Measurements from ENCODE around the gene KRT34. TPM values are rescaled to one million over a fixed set of nuclear protein-coding genes. Genes with fewer than 3 reads are reported as not detected.

KRT34 gene
- total RNA-seq, 1 experiment from 2014 or later, result not detected

- no peaks in the 10 kb centered on the region for H3K27me3 ChIP-seq (ENCODE audit: insufficient read depth, low read length)
- H3K9ac ChIP-seq (ENCODE audit: low read length), result no peak overlapping the region
- H3K4me2 ChIP-seq (ENCODE audit: low read length), result no peak overlapping the region
- TF ChIP-seq YY1 (IDR thresholded peaks at IDR 0.05; ENCODE audit: extremely low read depth, insufficient replicate concordance, low read depth, low read length), result no peak
- H3K27ac ChIP-seq (ENCODE audit: low read depth, low read length), result no peak overlapping the region
- no peak for ATAC-seq
- H3K4me1 ChIP-seq (ENCODE audit: control insufficient read depth in 1 of 2, insufficient read depth in 2 of 2, low read length in 2 of 2), result peaks cover 2 to 17% of the 10 kb centered on the region in 2 experiments; a peak in 2 of 4 replicates
- CTCF ChIA-PET, result no interaction called here
- intact Hi-C loops (cut with micrococcal nuclease), result no loop called here
- H3K9me2 ChIP-seq (ENCODE audit: insufficient read depth), result no peaks in the 10 kb centered on the region
- no peaks in the 10 kb centered on the region for H3K79me2 ChIP-seq (ENCODE audit: insufficient read depth, low read length)
- peaks cover 4 to 12% of the 10 kb centered on the region in 2 experiments; a peak in 1 of 4 replicates for H3K9me3 ChIP-seq (ENCODE audit: control insufficient read depth in 1 of 2, insufficient read depth in 1 of 2, low read depth in 1 of 2, low read length in 2 of 2)
- H2AFZ ChIP-seq (ENCODE audit: low read depth, low read length, poor library complexity, severe bottlenecking), result no peak overlapping the region
- POLR2A ChIA-PET, result no interaction called here
- no peak for DNase-seq (ENCODE audit: low read depth, low spot score)
- RAD21 ChIA-PET (ENCODE audit: low non-redundant PET in 1 of 2, low total read pairs in 2 of 2, uncharacterized antibody in 2 of 2, unreplicated experiment in 2 of 2), result no interaction called here
- no peak overlapping the region for H3K4me3 ChIP-seq (replicated peaks in 1 of 2; ENCODE audit: low read depth in 1 of 2, low read length in 2 of 2)
- no peaks in the 10 kb centered on the region for H4K20me1 ChIP-seq (ENCODE audit: insufficient read depth)
- BruUV-seq (replicated peaks), result no TSS peak
- no peaks in the 10 kb centered on the region for H3K36me3 ChIP-seq (ENCODE audit: control insufficient read depth in 1 of 2, insufficient read depth in 2 of 2, low read length in 2 of 2)
Measured at GRCh38 chr17:41390411-41390938, 8.4 kb upstream of the KRT34 start.

GRCh38 chr17:41387670-41388069, 5.6 kb upstream of the KRT34 start:
- ChIA-PET POLR2A (no interaction called here), CTCF (no interaction called here)

More at GRCh38 chr17:41387670-41388069, 5.6 kb upstream of the KRT34 start:
- H3K9me3 ChIP-seq (ENCODE audit: control insufficient read depth in 1 of 2, insufficient read depth in 1 of 2, low read depth in 1 of 2, low read length in 2 of 2), result peaks cover 4 to 12% of the 10 kb centered on the region in 2 experiments; a peak in 1 of 4 replicates
- H3K27ac ChIP-seq (ENCODE audit: low read depth, low read length), result no peak overlapping the region
- DNase-seq (ENCODE audit: low read depth, low spot score), result no peak
- no peaks in the 10 kb centered on the region for H3K36me3 ChIP-seq (ENCODE audit: control insufficient read depth in 1 of 2, insufficient read depth in 2 of 2, low read length in 2 of 2)
- H3K4me3 ChIP-seq (replicated peaks in 1 of 2; ENCODE audit: low read depth in 1 of 2, low read length in 2 of 2), result no peak overlapping the region
- H3K9me2 ChIP-seq (ENCODE audit: insufficient read depth), result no peaks in the 10 kb centered on the region
- H3K27me3 ChIP-seq (ENCODE audit: insufficient read depth, low read length), result no peaks in the 10 kb centered on the region
- RAD21 ChIA-PET (ENCODE audit: low non-redundant PET in 1 of 2, low total read pairs in 2 of 2, uncharacterized antibody in 2 of 2, unreplicated experiment in 2 of 2), result no interaction called here
- H3K9ac ChIP-seq (ENCODE audit: low read length), result no peak overlapping the region
- no peak overlapping the region for H2AFZ ChIP-seq (ENCODE audit: low read depth, low read length, poor library complexity, severe bottlenecking)
- BruUV-seq (replicated peaks), result no TSS peak
- intact Hi-C loops (cut with micrococcal nuclease), result no loop called here
- TF ChIP-seq ELF1 (IDR thresholded peaks at IDR 0.05; ENCODE audit: borderline replicate concordance, low read depth) (no peak), ZBTB33 (IDR thresholded peaks at IDR 0.05; ENCODE audit: extremely low read depth, insufficient replicate concordance, low read length) (no peak), TCF7L2 (IDR thresholded peaks at IDR 0.05; ENCODE audit: borderline replicate concordance, extremely low read depth, insufficient read depth, insufficient read length) (no peak), JUND (IDR thresholded peaks at IDR 0.05) (no peak), SRF (IDR thresholded peaks at IDR 0.05; ENCODE audit: low read depth) (no peak), POLR2AphosphoS5 (IDR thresholded peaks at IDR 0.05; ENCODE audit: low read depth, low read length) (no peak), ZFX (IDR thresholded peaks at IDR 0.05) (no peak), SP1 (IDR thresholded peaks at IDR 0.05; ENCODE audit: low read depth) (no peak)
- no peak for ATAC-seq
- no peak overlapping the region for H3K4me2 ChIP-seq (ENCODE audit: low read length)
- H3K79me2 ChIP-seq (ENCODE audit: insufficient read depth, low read length), result no peaks in the 10 kb centered on the region
- no peaks in the 10 kb centered on the region for H4K20me1 ChIP-seq (ENCODE audit: insufficient read depth)
- H3K4me1 ChIP-seq (ENCODE audit: control insufficient read depth in 1 of 2, insufficient read depth in 2 of 2, low read length in 2 of 2), result peaks cover 0 to 5% of the 10 kb centered on the region in 2 experiments; a peak in 2 of 4 replicates

Measured in HCT116 (cell line).